Neuronal stem cell (in vitro differentiated cells): ENCODE data around the gene FBXO22.
"Not testable (repeated sequence)": the region's sequence is repeated elsewhere in the genome, so short reads cannot be mapped to it uniquely, and the experiment has no call there.

Experiments
- DNase-seq: peaks from one replicate; pipeline ENCODE4 v3.0.0-alpha.2; 2013; ENCODE audit warnings: low spot score
- H2AFZ ChIP-seq: one replicate; pipeline ENCODE4 v1.6.1; 2013; ENCODE audit warnings: mild to moderate bottlenecking, low read length, inconsistent platforms
- H2AK5ac ChIP-seq: 2 replicates; pipeline ENCODE4 v1.6.1; 2013; ENCODE audit warnings: low read depth, mild to moderate bottlenecking, inconsistent platforms, low read length, moderate library complexity, mixed read lengths
- H2BK120ac ChIP-seq: 2 replicates; pipeline ENCODE4 v1.6.1; 2013; ENCODE audit warnings: low read depth, mild to moderate bottlenecking, inconsistent platforms, low read length, moderate library complexity, mixed read lengths
- H2BK12ac ChIP-seq: one replicate; pipeline ENCODE4 v1.6.1; 2013; ENCODE audit warnings: low read length, inconsistent platforms
- H2BK15ac ChIP-seq: 2 replicates; pipeline ENCODE4 v1.6.1; 2013; ENCODE audit warnings: mild to moderate bottlenecking, low read length, inconsistent platforms, mixed read lengths
- H2BK5ac ChIP-seq: one replicate; pipeline ENCODE4 v1.6.1; 2013; ENCODE audit warnings: inconsistent platforms, mild to moderate bottlenecking, low read length, moderate library complexity
- H3K14ac ChIP-seq: one replicate; pipeline ENCODE4 v1.6.1; 2013; ENCODE audit warnings: low read length, inconsistent platforms
- H3K18ac ChIP-seq: 2 replicates; pipeline ENCODE4 v1.6.1; 2013; ENCODE audit warnings: low read length, inconsistent platforms
- H3K23ac ChIP-seq: 2 replicates; pipeline ENCODE4 v1.6.1; 2013; ENCODE audit warnings: low read depth, mild to moderate bottlenecking, mixed read lengths, low read length, inconsistent platforms; ENCODE audit not compliant: poor library complexity
- H3K27ac ChIP-seq: replicated peaks from 3 replicates; pipeline ENCODE4 v1.5.1; 2013; ENCODE audit warnings: low read length, inconsistent platforms
- H3K27me3 ChIP-seq, 3 experiments: 2 replicates each; pipeline ENCODE4 v1.6.1; 2013; ENCODE audit warnings: low read length in 3 of 3, mild to moderate bottlenecking in 2 of 3, inconsistent platforms in 1 of 3, low read depth in 1 of 3, mixed read lengths in 1 of 3, moderate library complexity in 1 of 3; ENCODE audit not compliant: control insufficient read depth in 3 of 3, insufficient read depth in 3 of 3
- H3K36me3 ChIP-seq, 2 donors: replicated peaks in 1 of 2; 2 replicates each; pipeline ENCODE4 v1.6.1; 2013; ENCODE audit warnings: low read length in 2 of 2; ENCODE audit not compliant: control insufficient read depth in 2 of 2, insufficient read depth in 2 of 2
- H3K4ac ChIP-seq: 2 replicates; pipeline ENCODE4 v1.6.1; 2013; ENCODE audit warnings: inconsistent platforms, mild to moderate bottlenecking, low read length, moderate library complexity
- H3K4me1 ChIP-seq, 2 donors: 1 replicate in 1 of 2; 2 replicates in 1 of 2; pipeline ENCODE4 v1.6.1; 2013; ENCODE audit warnings: low read length in 2 of 2, low read depth in 1 of 2; ENCODE audit not compliant: control insufficient read depth in 2 of 2, insufficient read depth in 1 of 2
- H3K4me2 ChIP-seq: one replicate; pipeline ENCODE4 v1.6.1; 2013; ENCODE audit warnings: mild to moderate bottlenecking, low read length, inconsistent platforms; ENCODE audit not compliant: insufficient read depth, poor library complexity, severe bottlenecking
- H3K4me3 ChIP-seq, 2 donors: 2 replicates each; pipeline ENCODE4 v1.5.1; 2013; ENCODE audit warnings: low read length in 2 of 2, mild to moderate bottlenecking in 2 of 2, inconsistent platforms in 1 of 2, moderate library complexity in 1 of 2
- H3K79me1 ChIP-seq: one replicate; pipeline ENCODE4 v1.6.1; 2013; ENCODE audit warnings: low read depth, mild to moderate bottlenecking, inconsistent platforms, low read length, moderate library complexity
- H3K9ac ChIP-seq: one replicate; pipeline ENCODE4 v1.6.1; 2013; ENCODE audit warnings: mild to moderate bottlenecking, low read depth, low read length, inconsistent platforms; ENCODE audit not compliant: poor library complexity
- H3K9me3 ChIP-seq, 2 donors: replicated peaks in 1 of 2; 2 replicates each; pipeline versions ENCODE3 to v1.6.1; 2013; ENCODE audit warnings: low read length in 2 of 2, mild to moderate bottlenecking in 2 of 2, inconsistent platforms in 1 of 2, low read depth in 1 of 2, mixed read lengths in 1 of 2, moderate library complexity in 1 of 2; ENCODE audit not compliant: control insufficient read depth in 2 of 2, insufficient read depth in 1 of 2
- H4K8ac ChIP-seq: one replicate; pipeline ENCODE4 v1.6.1; 2013; ENCODE audit warnings: low read depth, mild to moderate bottlenecking, inconsistent platforms, low read length, moderate library complexity
- H4K91ac ChIP-seq: one replicate; pipeline ENCODE4 v1.6.1; 2013; ENCODE audit warnings: low read length, low read depth, mild to moderate bottlenecking, inconsistent platforms; ENCODE audit not compliant: poor library complexity
- WGBS, 2 donors: extraction: QIAGEN DNeasy Blood & Tissue Kit; methylation state at CpG; one replicate each; pipeline ENCODE4 v1.1.7; 2013; ENCODE audit warnings: missing lambda C conversion rate in 2 of 2, mixed read lengths in 1 of 2; ENCODE audit not compliant: insufficient read length in 2 of 2, insufficient replicate concordance in 1 of 2; ENCODE audit errors: extremely low coverage in 2 of 2; 5-methylcytosine and 5-hydroxymethylcytosine counted together

Gene FBXO22

GRCh38 chr15:75982468-75982867 is 78.8 kb downstream of the FBXO22 start:
- Histone ChIP-seq H4K8ac (no peak overlapping the region), H2AK5ac (no peak overlapping the region), H3K23ac (no peak overlapping the region), H3K9ac (no peak overlapping the region), H3K4me1 (no peaks in the 10 kb centered on the region), H2BK12ac (no peak overlapping the region), H2BK120ac (no peak overlapping the region), H3K36me3 (no peaks in the 10 kb centered on the region), H3K14ac (no peak overlapping the region), H3K4me3 (no peak overlapping the region), H3K4ac (no peak overlapping the region), H3K27me3 (peaks cover 0 to 8% (median 0%) of the 10 kb centered on the region in 3 experiments), H3K9me3 (no peaks in the 10 kb centered on the region), H3K18ac (no peak overlapping the region), H4K91ac (no peak overlapping the region), H3K27ac (no peak overlapping the region), H2AFZ (no peak overlapping the region), H2BK5ac (no peak overlapping the region), H2BK15ac (no peak overlapping the region), H3K4me2 (no peak overlapping the region), H3K79me1 (no peaks in the 10 kb centered on the region)
- no peak for DNase-seq
- WGBS, 2 donors: no CpG with 5 or more reads among the region's 2 CpGs

- WGBS, 2 donors: no CpG with 5 or more reads among the region's 3 CpGs
- not testable (repeated sequence) for H3K23ac ChIP-seq
Observed at GRCh38 chr15:75984706-75985105, 81.0 kb downstream of the FBXO22 start.

GRCh38 chr15:75985971-75986370 is 82.3 kb downstream of the FBXO22 start:
- DNase-seq: no peak
- Histone ChIP-seq H3K9ac (no peak overlapping the region), H2AK5ac (no peak overlapping the region), H3K9me3 (no peaks in the 10 kb centered on the region), H3K4ac (no peak overlapping the region), H3K36me3 (no peaks in the 10 kb centered on the region), H3K4me3 (no peak overlapping the region), H2BK15ac (no peak overlapping the region), H3K27ac (no peak overlapping the region), H3K4me1 (no peaks in the 10 kb centered on the region), H4K8ac (no peak overlapping the region), H3K18ac (no peak overlapping the region), H3K14ac (no peak overlapping the region), H3K27me3 (peaks cover 0 to 11% (median 0%) of the 10 kb centered on the region in 3 experiments), H4K91ac (no peak overlapping the region), H2AFZ (no peak overlapping the region), H2BK120ac (no peak overlapping the region), H3K4me2 (no peak overlapping the region), H2BK12ac (no peak overlapping the region), H3K23ac (no peak overlapping the region), H2BK5ac (no peak overlapping the region), H3K79me1 (no peaks in the 10 kb centered on the region)
- no CpG with 5 or more reads among the region's 1 CpG for WGBS, 2 donors

More at GRCh38 chr15:75984706-75985105, 81.0 kb downstream of the FBXO22 start:
- not testable (repeated sequence) for H4K8ac ChIP-seq, H2BK12ac ChIP-seq, H3K4me1 ChIP-seq, H3K4me2 ChIP-seq, H3K4me3 ChIP-seq, H3K79me1 ChIP-seq, H2AK5ac ChIP-seq, H4K91ac ChIP-seq, H3K9me3 ChIP-seq, H3K27ac ChIP-seq, H2BK5ac ChIP-seq, DNase-seq, H2BK120ac ChIP-seq, H2AFZ ChIP-seq, H3K4ac ChIP-seq, H3K14ac ChIP-seq, H3K36me3 ChIP-seq, H3K9ac ChIP-seq, H2BK15ac ChIP-seq, H3K18ac ChIP-seq
- H3K27me3 ChIP-seq: peaks cover 0 to 11% (median 0%) of the 10 kb centered on the region in 3 experiments

GRCh38 chr15:75989045-75989444 is 85.4 kb downstream of the FBXO22 start:
- H4K8ac ChIP-seq: no peak overlapping the region
- H3K23ac ChIP-seq: no peak overlapping the region
- no peak overlapping the region for H3K18ac ChIP-seq
- no peaks in the 10 kb centered on the region for H3K79me1 ChIP-seq
- H3K36me3 ChIP-seq: no peaks in the 10 kb centered on the region
- DNase-seq: no peak
- H2BK12ac ChIP-seq: no peak overlapping the region
- H2BK5ac ChIP-seq: no peak overlapping the region
- no peak overlapping the region for H3K14ac ChIP-seq
- WGBS, 2 donors: no CpG with 5 or more reads among the region's 2 CpGs
- H4K91ac ChIP-seq: no peak overlapping the region
- H3K27ac ChIP-seq: no peak overlapping the region
- H3K4ac ChIP-seq: no peak overlapping the region
- H2BK120ac ChIP-seq: no peak overlapping the region
- no peaks in the 10 kb centered on the region for H3K9me3 ChIP-seq
- no peaks in the 10 kb centered on the region for H3K4me1 ChIP-seq
- no peak overlapping the region for H3K4me3 ChIP-seq
- H3K27me3 ChIP-seq: peaks cover 0 to 3% (median 0%) of the 10 kb centered on the region in 3 experiments
- H3K9ac ChIP-seq: no peak overlapping the region
- no peak overlapping the region for H3K4me2 ChIP-seq
- no peak overlapping the region for H2AK5ac ChIP-seq
- no peak overlapping the region for H2AFZ ChIP-seq
- no peak overlapping the region for H2BK15ac ChIP-seq
